Measurements from ENCODE around the gene TEX29. TPM values are rescaled to one million over a fixed set of nuclear protein-coding genes. Genes with fewer than 3 reads are reported as not detected.

The TEX29 gene
- polyA plus RNA-seq, 1 donor from 2014 or later: not detected

DNA sequence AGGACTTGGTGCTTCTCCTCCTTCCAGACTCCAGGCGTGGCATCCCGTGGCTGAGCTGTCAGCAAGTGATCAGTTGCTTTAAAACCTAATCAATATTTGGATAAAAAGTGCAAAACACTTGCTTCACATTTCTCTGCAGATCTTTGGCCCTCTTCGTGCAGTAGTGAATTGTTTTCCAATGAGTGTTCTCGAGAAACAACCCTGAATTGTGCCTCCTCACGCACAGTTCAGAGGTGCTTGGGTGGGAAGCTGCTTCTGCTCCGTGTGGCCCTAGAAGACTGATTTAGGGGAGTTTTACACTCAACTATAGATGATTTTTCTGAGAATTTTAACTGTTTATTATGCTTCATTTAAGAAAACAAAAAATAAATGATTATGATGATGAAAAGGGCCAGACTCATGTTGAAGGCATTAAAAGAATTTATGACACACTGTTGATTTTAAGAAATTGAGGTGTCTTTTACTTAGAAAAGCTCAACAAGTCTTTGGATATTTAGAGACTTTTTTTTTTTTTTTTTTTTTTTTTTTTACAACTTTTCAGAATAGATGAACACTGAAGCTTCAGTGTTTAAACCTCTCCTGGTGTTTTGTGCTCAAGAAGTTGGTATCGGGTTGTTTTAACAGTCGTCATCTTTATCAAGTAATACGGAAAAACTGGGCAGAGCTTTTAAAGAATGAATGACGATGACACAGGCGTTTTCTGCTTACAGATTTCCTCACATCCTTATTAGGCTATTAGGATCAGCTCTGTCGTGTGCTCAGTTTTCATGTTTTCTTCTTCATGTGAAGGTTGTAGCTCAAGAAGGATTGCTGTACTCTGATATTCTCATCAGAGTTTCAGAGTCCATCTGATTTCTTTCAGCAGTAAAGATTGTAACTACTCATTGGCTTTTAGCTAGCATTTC is 39.5 kb upstream of the TEX29 start:
- H3K4me2 ChIP-seq (ENCODE audit: low read length): no peak overlapping the region
- no peak overlapping the region for H3K9ac ChIP-seq (ENCODE audit: low read length)
- no peaks in the 10 kb centered on the region for H3K9me3 ChIP-seq (ENCODE audit: low read length)
- no peak overlapping the region for H3K4me3 ChIP-seq (ENCODE audit: low read length)
- no peaks in the 10 kb centered on the region for H3K27me3 ChIP-seq (ENCODE audit: insufficient read depth, low read depth, low read length)
- no peak overlapping the region for H2AFZ ChIP-seq (ENCODE audit: low read depth, low read length)
- H3K36me3 ChIP-seq (ENCODE audit: insufficient read depth, low read length): peaks cover 3% of the 10 kb centered on the region
- no peaks in the 10 kb centered on the region for H3F3A ChIP-seq (ENCODE audit: insufficient read depth, low read length, poor library complexity, severe bottlenecking)
- TF ChIP-seq MXI1 (conservative IDR thresholded peaks at IDR 0.05; ENCODE audit: poor library complexity, severe bottlenecking): no peak
- no peak for TF ChIP-seq SMC3 (conservative IDR thresholded peaks at IDR 0.05; ENCODE audit: poor library complexity)
- TF ChIP-seq, protein P1, sequence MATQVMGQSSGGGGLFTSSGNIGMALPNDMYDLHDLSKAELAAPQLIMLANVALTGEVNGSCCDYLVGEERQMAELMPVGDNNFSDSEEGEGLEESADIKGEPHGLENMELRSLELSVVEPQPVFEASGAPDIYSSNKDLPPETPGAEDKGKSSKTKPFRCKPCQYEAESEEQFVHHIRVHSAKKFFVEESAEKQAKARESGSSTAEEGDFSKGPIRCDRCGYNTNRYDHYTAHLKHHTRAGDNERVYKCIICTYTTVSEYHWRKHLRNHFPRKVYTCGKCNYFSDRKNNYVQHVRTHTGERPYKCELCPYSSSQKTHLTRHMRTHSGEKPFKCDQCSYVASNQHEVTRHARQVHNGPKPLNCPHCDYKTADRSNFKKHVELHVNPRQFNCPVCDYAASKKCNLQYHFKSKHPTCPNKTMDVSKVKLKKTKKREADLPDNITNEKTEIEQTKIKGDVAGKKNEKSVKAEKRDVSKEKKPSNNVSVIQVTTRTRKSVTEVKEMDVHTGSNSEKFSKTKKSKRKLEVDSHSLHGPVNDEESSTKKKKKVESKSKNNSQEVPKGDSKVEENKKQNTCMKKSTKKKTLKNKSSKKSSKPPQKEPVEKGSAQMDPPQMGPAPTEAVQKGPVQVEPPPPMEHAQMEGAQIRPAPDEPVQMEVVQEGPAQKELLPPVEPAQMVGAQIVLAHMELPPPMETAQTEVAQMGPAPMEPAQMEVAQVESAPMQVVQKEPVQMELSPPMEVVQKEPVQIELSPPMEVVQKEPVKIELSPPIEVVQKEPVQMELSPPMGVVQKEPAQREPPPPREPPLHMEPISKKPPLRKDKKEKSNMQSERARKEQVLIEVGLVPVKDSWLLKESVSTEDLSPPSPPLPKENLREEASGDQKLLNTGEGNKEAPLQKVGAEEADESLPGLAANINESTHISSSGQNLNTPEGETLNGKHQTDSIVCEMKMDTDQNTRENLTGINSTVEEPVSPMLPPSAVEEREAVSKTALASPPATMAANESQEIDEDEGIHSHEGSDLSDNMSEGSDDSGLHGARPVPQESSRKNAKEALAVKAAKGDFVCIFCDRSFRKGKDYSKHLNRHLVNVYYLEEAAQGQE (IDR thresholded peaks at IDR 0.05; ENCODE audit: borderline replicate concordance): no peak
- TF ChIP-seq EP300 (conservative IDR thresholded peaks at IDR 0.05; ENCODE audit: poor library complexity, severe bottlenecking): no peak
- no peak for TF ChIP-seq RAD21 (conservative IDR thresholded peaks at IDR 0.05)
- TF ChIP-seq TAF1 (IDR thresholded peaks at IDR 0.05; ENCODE audit: low read depth): no peak
- TF ChIP-seq, protein P2, sequence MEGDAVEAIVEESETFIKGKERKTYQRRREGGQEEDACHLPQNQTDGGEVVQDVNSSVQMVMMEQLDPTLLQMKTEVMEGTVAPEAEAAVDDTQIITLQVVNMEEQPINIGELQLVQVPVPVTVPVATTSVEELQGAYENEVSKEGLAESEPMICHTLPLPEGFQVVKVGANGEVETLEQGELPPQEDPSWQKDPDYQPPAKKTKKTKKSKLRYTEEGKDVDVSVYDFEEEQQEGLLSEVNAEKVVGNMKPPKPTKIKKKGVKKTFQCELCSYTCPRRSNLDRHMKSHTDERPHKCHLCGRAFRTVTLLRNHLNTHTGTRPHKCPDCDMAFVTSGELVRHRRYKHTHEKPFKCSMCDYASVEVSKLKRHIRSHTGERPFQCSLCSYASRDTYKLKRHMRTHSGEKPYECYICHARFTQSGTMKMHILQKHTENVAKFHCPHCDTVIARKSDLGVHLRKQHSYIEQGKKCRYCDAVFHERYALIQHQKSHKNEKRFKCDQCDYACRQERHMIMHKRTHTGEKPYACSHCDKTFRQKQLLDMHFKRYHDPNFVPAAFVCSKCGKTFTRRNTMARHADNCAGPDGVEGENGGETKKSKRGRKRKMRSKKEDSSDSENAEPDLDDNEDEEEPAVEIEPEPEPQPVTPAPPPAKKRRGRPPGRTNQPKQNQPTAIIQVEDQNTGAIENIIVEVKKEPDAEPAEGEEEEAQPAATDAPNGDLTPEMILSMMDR (IDR thresholded peaks at IDR 0.05; ENCODE audit: poor library complexity, severe bottlenecking): no peak
- no peak for TF ChIP-seq EZH2 (IDR thresholded peaks at IDR 0.05; ENCODE audit: borderline replicate concordance, insufficient read depth, low read length, poor library complexity, severe bottlenecking)
- no peak for TF ChIP-seq POLR2AphosphoS5 (IDR thresholded peaks at IDR 0.05)
- no peak overlapping the region for H3K27ac ChIP-seq (ENCODE audit: low read length)
- H3K9me2 ChIP-seq (ENCODE audit: insufficient read depth, low read length): no peaks in the 10 kb centered on the region
- H3K79me2 ChIP-seq (replicated peaks; ENCODE audit: insufficient read depth, low read length): no peaks in the 10 kb centered on the region
- H4K20me1 ChIP-seq (ENCODE audit: insufficient read depth): no peaks in the 10 kb centered on the region

GRCh38 chr13:111281751-111282311 is 38.6 kb upstream of the TEX29 start:
- Histone ChIP-seq H3K4me3 (ENCODE audit: low read length) (no peak overlapping the region), H3K4me2 (ENCODE audit: low read length) (no peak overlapping the region), H3K9me2 (ENCODE audit: insufficient read depth, low read length) (no peaks in the 10 kb centered on the region), H3K27ac (ENCODE audit: low read length) (no peak overlapping the region), H4K20me1 (ENCODE audit: insufficient read depth) (no peaks in the 10 kb centered on the region), H2AFZ (ENCODE audit: low read depth, low read length) (no peak overlapping the region), H3K27me3 (ENCODE audit: insufficient read depth, low read depth, low read length) (no peaks in the 10 kb centered on the region), H3K9ac (ENCODE audit: low read length) (no peak overlapping the region), H3F3A (ENCODE audit: insufficient read depth, low read length, poor library complexity, severe bottlenecking) (no peaks in the 10 kb centered on the region), H3K79me2 (replicated peaks; ENCODE audit: insufficient read depth, low read length) (no peaks in the 10 kb centered on the region), H3K36me3 (ENCODE audit: insufficient read depth, low read length) (peaks cover 3% of the 10 kb centered on the region), H3K9me3 (ENCODE audit: low read length) (no peaks in the 10 kb centered on the region)
- no peak for TF ChIP-seq RAD21 (conservative IDR thresholded peaks at IDR 0.05)
